Cardiac muscle cell (in vitro differentiated cells and primary cell): ENCODE measurements around the gene RNU6-1. TPM values are rescaled to one million over a fixed set of nuclear protein-coding genes. Genes with fewer than 3 reads are reported as not detected.

Experiments
- DNase-seq, 2 donors: peaks; one replicate each; pipeline versions ENCODE4 v3.0.0 to v3.0.0-alpha.2; 2010 to 2017; ENCODE audit warnings: low read depth in 1 of 2, low spot score in 1 of 2
- H3K27ac ChIP-seq: fragments of 200-600 bp; sonication (generic); 2 replicates; pipeline ENCODE4 v1.5.1; 2016
- H3K27me3 ChIP-seq: fragments of 200-600 bp; sonication (generic); 2 replicates; pipeline ENCODE4 v1.6.0; 2016; ENCODE audit warnings: control low read depth
- H3K36me3 ChIP-seq: fragments of 200-600 bp; sonication (generic); 2 replicates; pipeline ENCODE4 v1.5.1; 2016; ENCODE audit warnings: control low read depth
- H3K4me1 ChIP-seq: fragments of 200-600 bp; sonication (generic); 2 replicates; pipeline ENCODE4 v1.8.1; 2017; ENCODE audit warnings: low read depth, mild to moderate bottlenecking, mixed run types
- H3K4me3 ChIP-seq: fragments of 200-600 bp; sonication (generic); 2 replicates; pipeline ENCODE4 v1.5.1; 2016; ENCODE audit warnings: mild to moderate bottlenecking
- H3K9me3 ChIP-seq: fragments of 200-600 bp; sonication (generic); 2 replicates; pipeline ENCODE4 v1.5.1; 2017; ENCODE audit warnings: low read depth, mild to moderate bottlenecking, control low read depth
- CTCF ChIP-seq: IDR thresholded peaks from 2 replicates; pipeline ENCODE4 v1.5.1; 2012; ENCODE audit warnings: low read depth, mild to moderate bottlenecking, low read length
- polyA plus RNA-seq: library from polyadenylated mRNA; unstranded; fragments of >200 nt; fragmentation: Nextera tagmentation; extraction: Ambion mirVana; gene quantifications from 2 replicates; pipeline ENCODE4 v1.2.1, GENCODE V29; 2016
- total RNA-seq: library from RNA; depleted of rRNA; stranded (reverse); fragments of >200 nt; gene quantifications from 2 replicates; pipeline ENCODE4 v1.2.3, GENCODE V29; 2016

The RNU6-1 gene
- total and polyA plus RNA-seq, 2 experiments from 2014 or later, result not detected

DNA sequence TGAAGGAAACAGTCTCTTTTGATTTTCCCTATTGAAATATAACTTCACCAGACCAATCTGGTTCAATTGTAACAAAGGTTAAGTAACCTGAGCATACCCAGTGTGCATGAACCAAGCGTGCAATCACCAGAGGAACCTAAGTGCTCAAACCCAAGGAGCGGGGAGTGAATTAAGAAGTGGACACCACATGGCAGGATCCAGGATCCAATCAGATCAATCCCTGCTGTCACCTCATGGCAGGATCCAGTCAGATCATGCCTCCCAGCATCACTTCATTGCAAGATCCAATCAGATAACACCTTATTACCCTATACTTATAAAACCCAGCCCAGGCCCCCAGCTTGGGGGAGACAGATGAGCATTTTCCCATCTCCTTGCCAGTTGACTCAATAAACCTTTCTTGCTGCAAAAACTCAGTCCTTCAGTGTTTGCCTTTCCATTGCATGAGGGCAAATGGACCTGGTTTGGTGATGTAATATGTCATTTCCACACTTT is 38.9 kb upstream of the RNU6-1 start:
- no peak for DNase-seq
- H3K27me3 ChIP-seq, result no peaks in the 10 kb centered on the region
- TF ChIP-seq CTCF, result no peak
- no peaks in the 10 kb centered on the region for H3K36me3 ChIP-seq
- H3K9me3 ChIP-seq, result no peaks in the 10 kb centered on the region
- no peak overlapping the region for H3K4me3 ChIP-seq
- no peak overlapping the region for H3K27ac ChIP-seq
- H3K4me1 ChIP-seq, result no peaks in the 10 kb centered on the region

- Histone ChIP-seq H3K4me1 (no peaks in the 10 kb centered on the region), H3K9me3 (no peaks in the 10 kb centered on the region), H3K4me3 (no peak overlapping the region), H3K27me3 (no peaks in the 10 kb centered on the region), H3K27ac (no peak overlapping the region), H3K36me3 (no peaks in the 10 kb centered on the region)
- no peak for TF ChIP-seq CTCF
- no peak for DNase-seq
These were observed 33.9 kb upstream of the RNU6-1 start for GRCh38 chr15:67873777-67874176.

DNA sequence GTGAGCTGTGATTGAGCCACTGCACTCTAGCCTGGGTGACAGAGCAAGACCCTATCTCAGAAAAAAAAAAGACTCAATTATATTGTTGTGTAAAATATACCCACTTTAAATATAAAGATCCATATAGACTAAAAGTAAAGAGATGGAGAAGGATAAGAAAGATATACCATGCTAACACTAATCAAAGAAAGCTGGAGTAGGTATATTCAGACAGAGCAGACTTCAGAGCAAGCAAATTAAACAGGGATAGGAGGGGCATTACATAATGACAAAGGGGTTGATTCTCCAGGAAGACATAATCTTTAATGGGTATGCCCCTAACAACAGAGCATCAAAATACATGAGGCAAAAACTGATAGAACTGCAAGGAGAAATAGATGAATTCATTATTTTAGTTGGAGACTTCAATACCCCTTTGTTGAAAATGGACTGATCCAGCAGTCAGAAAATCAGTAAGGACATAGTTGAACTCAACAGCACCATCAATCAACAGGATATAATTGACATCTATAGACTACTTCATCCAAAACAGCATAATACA is 31.1 kb upstream of the RNU6-1 start:
- H3K4me3 ChIP-seq, result no peak overlapping the region
- no peak overlapping the region for H3K27ac ChIP-seq
- TF ChIP-seq CTCF, result no peak
- H3K27me3 ChIP-seq, result no peaks in the 10 kb centered on the region
- H3K4me1 ChIP-seq, result no peaks in the 10 kb centered on the region
- H3K36me3 ChIP-seq, result no peaks in the 10 kb centered on the region
- DNase-seq, result no peak
- H3K9me3 ChIP-seq, result no peaks in the 10 kb centered on the region

- no peaks in the 10 kb centered on the region for H3K4me1 ChIP-seq
- no peak for TF ChIP-seq CTCF
- no peaks in the 10 kb centered on the region for H3K27me3 ChIP-seq
- no peak for DNase-seq
- no peak overlapping the region for H3K27ac ChIP-seq
- H3K36me3 ChIP-seq, result no peaks in the 10 kb centered on the region
- H3K4me3 ChIP-seq, result no peak overlapping the region
- no peaks in the 10 kb centered on the region for H3K9me3 ChIP-seq
These were observed 29.9 kb upstream of the RNU6-1 start for GRCh38 chr15:67869701-67870100.

- H3K9me3 ChIP-seq, result no peaks in the 10 kb centered on the region
- no peak overlapping the region for H3K4me3 ChIP-seq
- no peaks in the 10 kb centered on the region for H3K4me1 ChIP-seq
- H3K27me3 ChIP-seq, result no peaks in the 10 kb centered on the region
- no peak overlapping the region for H3K27ac ChIP-seq
- no peak for DNase-seq
- TF ChIP-seq CTCF, result no peak
- no peaks in the 10 kb centered on the region for H3K36me3 ChIP-seq
These were observed 25.9 kb upstream of the RNU6-1 start for GRCh38 chr15:67865766-67866165.
